GM21723 (cell line): ENCODE data around the gene TMEM14A.
A peak's percentile ranks its signal among the peaks of the same experiment; 100 is the strongest.

ENCODE experiments used
- ATAC-seq: cut with Tn5 transposase; IDR thresholded peaks from one replicate; pipeline ENCODE4 v1.9.1; 2021; ENCODE audit warnings: mild to moderate bottlenecking, moderate library complexity; ENCODE audit not compliant: unreplicated experiment

Gene TMEM14A

DNA sequence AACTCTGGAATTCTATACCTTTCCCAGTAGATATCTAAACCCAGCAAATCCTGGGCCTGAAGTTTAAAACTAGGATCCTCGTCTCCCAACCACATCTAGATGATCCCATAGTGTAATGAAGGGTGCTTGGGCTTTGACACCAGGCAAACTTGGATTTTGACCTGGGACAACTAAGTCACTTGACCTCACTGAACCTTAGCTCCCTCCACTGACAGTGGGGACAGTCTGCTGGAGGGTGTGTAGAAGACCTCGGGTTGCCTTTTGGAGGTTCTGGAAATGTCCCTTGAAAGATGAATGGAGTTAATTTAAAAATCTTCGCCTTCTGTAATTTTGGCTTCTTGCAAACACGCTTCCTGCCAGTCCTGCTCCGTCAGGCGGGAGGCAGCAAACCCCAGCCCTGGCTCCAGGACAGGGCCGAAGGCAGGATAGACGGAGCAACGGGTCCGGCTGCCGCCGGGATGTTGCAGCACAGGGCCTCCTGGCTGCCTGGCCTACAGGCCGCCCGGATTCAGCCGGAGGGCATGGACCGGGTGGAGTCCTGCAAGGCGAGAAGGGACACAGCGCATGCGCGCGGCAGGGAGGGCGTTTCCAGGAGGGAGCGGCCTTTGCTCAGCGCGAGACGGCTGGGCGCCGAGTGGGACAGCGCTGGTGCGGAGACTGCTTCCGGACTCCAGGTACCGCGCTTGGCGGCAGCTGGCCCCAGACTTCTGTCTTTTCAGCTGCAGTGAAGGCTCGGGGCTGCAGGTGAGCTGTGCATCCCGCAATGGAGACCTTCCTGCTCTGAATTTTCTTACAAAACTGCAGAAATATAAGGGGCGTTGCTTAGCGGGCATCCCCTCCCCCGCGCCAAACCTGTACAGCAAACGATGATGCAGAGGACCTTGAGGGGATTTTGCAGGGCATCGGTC is at the start of gene TMEM14A:
Gene TMEM14A, plus strand, starts transcription at position 612 of the 908 bp plus-strand sequence. CDS start 5,990 bp downstream, outside the sequence.
- ATAC-seq: peak; percentile 97

DNA sequence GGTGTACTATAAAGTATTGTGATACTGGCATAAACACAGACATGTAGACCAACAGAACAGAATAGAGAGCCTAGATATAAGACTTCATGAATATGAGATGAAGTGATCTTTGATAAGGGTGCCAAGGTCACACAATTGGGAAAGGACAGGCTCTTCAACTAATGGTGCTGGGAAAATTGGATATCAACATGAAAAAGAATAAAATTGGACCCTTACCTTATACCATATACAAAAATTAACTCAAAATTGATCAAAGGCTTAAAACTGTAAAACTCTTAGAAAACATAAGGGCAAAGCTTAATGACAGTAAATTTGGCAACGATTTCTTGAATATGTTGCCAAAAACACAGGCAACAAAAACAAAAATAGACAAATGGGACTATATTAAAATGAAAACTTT is 49.3 kb upstream of the TMEM14A start:
- ATAC-seq: no peak

- ATAC-seq: no peak
These were observed 48.1 kb upstream of the TMEM14A start for GRCh38 chr6:52622810-52623209.

DNA sequence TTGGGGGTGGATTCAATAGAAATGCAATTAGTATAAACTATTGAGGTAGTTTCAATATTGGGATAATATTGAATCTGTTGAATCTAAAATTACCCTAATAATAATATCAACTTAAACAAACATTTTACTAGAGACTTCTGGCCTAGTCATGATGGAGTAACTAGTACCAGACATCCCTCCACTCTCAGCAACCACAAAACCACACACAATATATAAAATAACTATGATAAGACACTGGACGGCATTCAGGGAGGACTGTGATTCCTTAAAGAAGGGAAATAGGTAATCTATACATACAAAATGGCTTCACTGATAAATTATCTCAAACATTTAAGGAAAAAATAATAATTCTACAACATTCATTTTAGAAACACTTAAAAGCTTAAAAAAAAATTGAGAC is 38.9 kb upstream of the TMEM14A start:
- ATAC-seq: no peak

GRCh38 chr6:52634211-52634610 is 36.7 kb upstream of the TMEM14A start:
- no peak for ATAC-seq

DNA sequence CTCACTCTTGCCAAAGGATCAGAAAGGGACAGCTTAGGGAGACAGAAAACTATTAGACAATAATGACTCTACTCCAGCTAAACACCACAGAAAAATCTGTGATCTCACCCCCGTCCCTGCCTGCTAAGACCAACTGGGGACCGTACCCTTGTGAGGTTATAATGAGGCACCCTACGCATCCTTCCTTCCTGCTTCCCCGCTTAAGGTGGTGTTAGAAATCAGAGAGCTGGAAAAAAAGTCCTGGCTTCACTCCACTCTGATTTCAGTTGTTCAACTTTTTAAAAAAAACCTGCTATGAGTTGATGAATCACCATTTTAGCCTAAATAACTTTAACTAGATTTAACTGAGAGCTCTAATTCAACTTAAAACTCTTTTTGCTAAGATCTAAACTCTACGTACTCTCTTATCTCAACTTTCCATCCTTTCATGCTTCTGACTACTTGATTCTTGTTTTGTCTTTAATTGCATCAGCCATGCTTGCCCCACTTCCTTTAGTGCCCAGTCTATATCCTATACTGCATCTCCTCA is 35.8 kb upstream of the TMEM14A start:
- ATAC-seq: no peak

DNA sequence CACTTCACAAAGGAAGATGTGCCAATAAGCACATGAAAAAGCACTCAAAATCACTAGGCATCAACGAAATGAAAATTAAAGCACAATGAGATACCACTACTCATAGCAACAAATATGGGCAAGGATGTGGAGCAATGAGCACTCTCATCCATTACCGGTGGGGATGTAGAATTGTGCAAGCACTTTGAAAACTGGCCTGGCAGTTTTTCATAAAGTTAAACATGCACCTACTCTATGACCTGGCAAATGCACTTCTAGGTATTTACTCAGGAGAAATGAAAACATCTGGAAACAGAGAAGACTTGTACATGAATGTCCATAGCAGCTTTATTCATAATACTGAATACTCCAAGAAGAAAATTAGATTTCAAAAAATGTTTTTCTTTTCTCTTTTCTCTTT is 34.1 kb upstream of the TMEM14A start:
- no peak for ATAC-seq

DNA sequence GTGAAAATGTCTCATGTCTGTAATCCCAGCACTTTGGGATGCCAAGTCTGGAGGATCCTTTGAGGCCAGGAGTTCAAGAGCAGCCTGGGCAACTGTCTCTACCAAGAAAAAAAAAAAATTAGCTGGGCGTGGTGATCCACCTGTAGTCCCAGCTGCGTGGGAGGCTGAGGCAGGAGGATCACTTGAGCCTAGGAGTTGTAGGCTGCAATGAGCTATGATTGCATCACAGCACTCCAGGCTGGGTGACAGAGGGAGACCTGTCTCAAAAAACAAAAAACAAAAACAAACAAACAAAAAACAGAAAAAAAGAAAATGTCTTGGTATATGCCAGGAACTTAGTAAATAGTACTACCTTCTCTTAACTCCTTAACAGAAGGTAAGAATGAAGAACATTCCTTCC is 31.4 kb upstream of the TMEM14A start:
- no peak for ATAC-seq

- no peak for ATAC-seq
These were observed 30.7 kb upstream of the TMEM14A start for GRCh38 chr6:52640170-52640569.

DNA sequence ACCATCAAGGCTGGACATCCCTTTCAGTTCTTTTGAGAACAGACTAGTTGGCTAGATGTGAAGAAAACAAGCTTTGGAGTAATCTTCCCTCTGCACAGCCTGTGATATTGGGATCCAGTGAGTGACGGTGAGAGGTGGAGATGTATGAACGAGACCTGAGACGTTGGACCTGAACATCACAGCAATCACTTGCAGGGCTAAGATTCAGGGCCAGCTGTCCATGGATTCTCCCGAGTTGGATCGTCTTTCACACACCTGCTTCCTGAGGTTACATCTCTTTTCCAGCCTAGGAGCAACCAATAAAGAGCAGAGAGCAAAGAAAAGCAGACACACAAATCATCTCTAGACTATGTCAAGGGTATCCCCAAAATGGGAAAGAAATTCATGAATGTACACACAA is 30.0 kb upstream of the TMEM14A start:
- ATAC-seq: no peak

DNA sequence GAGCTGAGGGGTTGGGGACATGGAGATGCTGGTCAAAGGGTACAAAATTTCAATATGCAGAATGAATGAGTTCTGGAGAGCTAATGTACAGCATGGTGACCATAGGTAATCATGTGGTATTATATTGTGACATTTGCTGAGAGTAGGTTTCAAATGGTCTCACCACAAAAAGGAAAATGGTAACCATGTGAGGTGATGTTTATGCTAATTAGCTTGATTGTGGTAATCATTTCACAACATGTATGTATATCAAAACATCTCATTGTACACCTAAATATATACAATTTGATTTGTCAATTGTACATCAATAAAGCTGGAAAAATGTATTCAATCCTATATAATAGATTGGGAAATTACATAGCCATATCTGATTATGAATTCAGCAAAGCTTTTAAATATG is 29.5 kb upstream of the TMEM14A start:
- no peak for ATAC-seq

GRCh38 chr6:52641826-52642225 is 29.1 kb upstream of the TMEM14A start:
- no peak for ATAC-seq

DNA sequence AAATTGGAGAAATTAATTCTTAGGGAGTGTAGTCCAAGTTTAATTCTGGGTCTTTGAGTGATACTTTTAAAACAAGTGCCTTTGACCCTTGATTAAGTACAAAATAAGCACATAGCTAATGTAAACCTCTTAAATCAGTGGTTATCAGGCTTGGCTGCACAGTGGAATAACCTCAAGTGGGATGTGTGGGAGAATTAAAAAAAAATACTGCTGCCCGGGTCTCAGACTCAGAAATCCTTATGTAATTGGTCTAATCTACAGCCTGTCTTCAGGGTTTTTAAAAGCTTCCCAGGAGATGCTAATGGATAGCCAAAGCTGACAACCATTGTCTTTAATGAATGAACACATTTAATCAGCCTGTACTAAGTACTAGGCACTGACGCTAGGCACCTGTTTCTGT is 28.5 kb upstream of the TMEM14A start:
- ATAC-seq: no peak

DNA sequence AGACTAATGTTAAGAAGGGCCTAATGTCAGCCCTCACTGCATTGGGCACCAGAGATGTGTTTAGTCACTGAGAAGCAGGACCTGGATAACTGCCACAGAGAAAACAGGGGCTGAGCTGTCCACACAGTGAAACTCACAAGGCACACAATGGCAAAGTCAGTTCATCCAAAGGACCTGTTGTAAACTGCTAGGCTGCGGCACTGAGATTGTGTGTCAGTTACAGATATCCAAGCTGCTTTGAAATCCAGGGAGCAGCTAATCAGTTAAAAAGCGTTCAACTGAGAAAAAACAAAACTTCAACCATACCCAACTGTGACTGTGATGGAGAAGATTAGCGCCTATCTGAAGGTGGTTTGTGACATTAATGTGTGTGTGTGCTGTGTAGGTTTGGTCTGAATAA is 27.8 kb upstream of the TMEM14A start:
- no peak for ATAC-seq

- no peak for ATAC-seq
These were observed 26.7 kb upstream of the TMEM14A start for GRCh38 chr6:52644253-52644652.

DNA sequence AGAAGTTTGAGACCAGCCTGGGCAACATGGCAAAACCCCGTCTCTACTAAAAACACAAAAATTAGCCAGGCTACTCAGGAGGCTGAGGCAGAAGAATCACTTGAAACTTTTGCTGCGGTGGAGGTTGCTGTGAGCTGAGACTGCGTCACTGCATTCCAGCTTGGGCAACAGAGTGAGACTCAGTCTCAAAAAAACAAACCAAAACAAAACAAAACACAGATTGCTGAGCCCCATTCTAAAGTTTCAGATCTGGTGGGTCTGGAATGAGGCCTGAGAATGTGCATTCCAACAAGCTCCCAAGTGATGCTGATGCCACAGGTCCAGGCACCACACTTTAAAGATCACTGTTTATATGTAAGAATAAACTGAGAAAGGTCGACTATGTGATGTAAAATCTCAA is 24.9 kb upstream of the TMEM14A start:
- ATAC-seq: no peak

DNA sequence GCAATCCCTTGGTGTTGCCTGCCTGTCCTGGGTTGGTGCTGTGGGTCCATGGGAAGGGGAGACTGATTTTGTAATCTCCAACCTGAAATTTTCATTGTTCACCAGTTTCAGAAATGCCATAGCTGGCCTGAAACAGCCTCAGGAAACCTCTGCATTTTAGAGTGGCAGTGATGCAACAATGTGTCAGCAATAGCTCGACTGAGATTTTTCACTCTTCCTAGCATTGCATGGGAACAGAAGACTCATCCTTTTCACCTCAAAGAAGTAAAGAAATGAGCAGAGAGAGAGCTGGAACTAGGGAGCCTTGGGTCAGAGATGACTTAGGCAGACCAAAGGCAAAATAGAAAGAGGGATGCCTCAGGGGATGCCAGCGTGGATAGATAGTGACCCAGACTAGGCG is 23.7 kb upstream of the TMEM14A start:
- ATAC-seq: no peak

- no peak for ATAC-seq
These were observed 21.3 kb upstream of the TMEM14A start for GRCh38 chr6:52649536-52650160.

DNA sequence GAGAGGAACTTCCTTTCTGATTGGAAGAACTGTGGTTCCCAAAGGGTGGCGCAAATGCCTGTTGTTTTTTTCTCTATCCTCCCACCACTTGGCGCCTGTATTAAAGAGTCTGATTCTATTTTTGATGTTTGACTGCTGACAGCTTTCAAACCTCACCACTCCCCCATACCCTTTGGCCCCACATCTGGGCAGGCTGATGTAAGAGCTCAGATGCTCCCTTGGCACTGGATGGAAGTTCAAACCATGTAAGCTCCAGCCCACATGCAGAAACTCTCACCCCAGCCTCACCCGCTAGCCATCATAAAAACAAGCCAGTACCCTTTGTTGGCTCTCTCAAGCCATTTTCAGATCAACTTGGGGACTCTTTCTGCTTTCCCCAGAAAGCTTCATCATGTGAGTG is 20.0 kb upstream of the TMEM14A start:
- ATAC-seq: no peak

DNA sequence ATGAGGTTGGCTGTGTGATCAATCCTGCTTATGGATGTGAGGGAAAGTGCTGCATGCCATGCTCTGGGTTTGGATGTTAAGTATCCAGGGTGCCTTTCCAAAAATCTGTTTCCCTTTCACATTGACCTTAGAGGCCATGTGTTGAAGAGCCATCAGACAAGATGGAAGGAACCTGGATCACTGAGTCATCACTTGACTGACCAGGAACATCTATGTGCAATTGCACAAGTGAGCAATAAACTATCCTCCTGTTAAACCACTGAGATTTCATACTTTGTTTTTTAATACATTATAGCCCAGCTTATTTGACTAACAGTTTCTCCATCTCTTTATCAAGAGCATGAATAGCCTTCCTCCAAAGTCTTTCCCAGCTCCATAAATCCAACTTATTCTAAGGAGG is 17.8 kb upstream of the TMEM14A start:
- ATAC-seq: no peak

DNA sequence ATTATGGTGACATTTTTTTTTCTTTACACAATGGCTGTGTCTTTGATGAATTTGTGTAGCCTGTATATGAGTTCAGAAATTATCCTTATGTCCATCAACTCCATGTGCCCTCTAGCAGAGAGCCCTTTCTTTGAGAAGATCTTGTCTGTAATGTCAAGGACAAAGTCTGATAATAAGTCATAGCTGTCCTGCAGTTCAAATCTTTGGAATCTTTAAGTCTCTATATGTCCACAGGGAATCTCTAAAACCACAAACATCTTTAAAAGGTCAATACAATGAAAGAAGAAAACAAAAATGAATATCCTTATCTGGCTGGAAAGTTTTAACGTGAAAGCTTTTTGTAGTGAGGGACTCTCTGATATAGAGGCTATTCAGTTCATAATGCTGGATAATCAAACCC is 16.9 kb upstream of the TMEM14A start:
- ATAC-seq: no peak

- ATAC-seq: no peak
These were observed 16.3 kb upstream of the TMEM14A start for GRCh38 chr6:52654592-52654991.
